Panc1 (cell line): ENCODE measurements around the gene TIMM22. TPM values are rescaled to one million over a fixed set of nuclear protein-coding genes. Genes with fewer than 3 reads are reported as not detected.

Experiments
- ATAC-seq: fragments of 200-7000 bp; cut with Tn5 transposase; 2 replicates; pipeline ENCODE4 v1.9.1; 2020; ENCODE audit warnings: mild to moderate bottlenecking, moderate library complexity
- BruUV-seq: library from RNA; stranded (reverse); fragments of 400-500 nt; replicated peaks from 2 replicates; lab custom pipeline; 2021; lab: Mats Ljungman, UMichigan
- CTCF ChIA-PET: fragments of 300-600 bp; sonication (Branson Sonifier 250); formaldehyde crosslinking; loops from one replicate; lab custom pipeline; 2022; ENCODE audit warnings: antibody characterized with exemption; lab: Charles Lee
- POLR2A ChIA-PET: fragments of 300-600 bp; sonication (Branson Sonifier 250); formaldehyde crosslinking; loops from one replicate; lab custom pipeline; 2022; ENCODE audit warnings: antibody characterized with exemption; lab: Charles Lee
- DNase-seq: peaks from one replicate; pipeline ENCODE4 v3.0.0-alpha.2; 2010; ENCODE audit warnings: low read depth, low spot score
- H3K27ac ChIP-seq: 2 replicates; pipeline ENCODE4 v1.5.1; 2011; ENCODE audit warnings: mild to moderate bottlenecking, low read length, inconsistent platforms
- H3K27me3 ChIP-seq: fragments of 200-500 bp; sonication (Bioruptor generic); 2 replicates; pipeline ENCODE4 v1.6.0; 2014; ENCODE audit warnings: low read length, inconsistent platforms; ENCODE audit not compliant: control insufficient read depth, insufficient read depth
- H3K36me3 ChIP-seq: fragments of 200-500 bp; sonication (Bioruptor generic); 2 replicates; pipeline ENCODE4 v1.5.1; 2014; ENCODE audit warnings: inconsistent platforms, mild to moderate bottlenecking, low read length, moderate library complexity; ENCODE audit not compliant: control insufficient read depth, insufficient read depth
- H3K4me1 ChIP-seq: 2 replicates; pipeline ENCODE4 v1.5.1; 2011; ENCODE audit warnings: inconsistent platforms, mild to moderate bottlenecking, low read length, moderate library complexity; ENCODE audit not compliant: control insufficient read depth, insufficient read depth
- H3K4me3 ChIP-seq, 2 experiments: 2 replicates each; pipeline ENCODE4 v1.5.1; 2011 to 2012; ENCODE audit warnings: low read depth in 2 of 2, low read length in 2 of 2, mild to moderate bottlenecking in 2 of 2, inconsistent platforms in 1 of 2, moderate library complexity in 1 of 2
- H3K9me3 ChIP-seq: fragments of 200-500 bp; sonication (Bioruptor generic); 2 replicates; pipeline ENCODE4 v1.5.1; 2014; ENCODE audit warnings: low read depth, mild to moderate bottlenecking, inconsistent platforms, low read length, moderate library complexity; ENCODE audit not compliant: control insufficient read depth, insufficient read depth
- CTCF ChIP-seq: fragments of 450-650 bp; IDR thresholded peaks from 2 replicates; pipeline ENCODE4 v1.5.1; 2017; ENCODE audit warnings: mild to moderate bottlenecking
- POLR2AphosphoS5 ChIP-seq: IDR thresholded peaks from 2 replicates; pipeline ENCODE4 v1.6.1; 2012; ENCODE audit warnings: mild to moderate bottlenecking, low read depth, low read length, moderate library complexity
- REST ChIP-seq, 2 experiments: IDR thresholded peaks; 2 replicates each; pipeline ENCODE4 v1.6.1; 2011 to 2012; ENCODE audit warnings: low read depth in 2 of 2, control low read depth in 1 of 2, low read length in 1 of 2, mild to moderate bottlenecking in 1 of 2, moderate library complexity in 1 of 2; ENCODE audit not compliant: insufficient read depth in 1 of 2
- SIN3A ChIP-seq: IDR thresholded peaks from 2 replicates; pipeline ENCODE4 v1.6.1; 2012; ENCODE audit warnings: low read depth, mild to moderate bottlenecking, low read length, moderate library complexity, borderline replicate concordance; ENCODE audit not compliant: insufficient read depth
- TCF7L2 ChIP-seq: IDR thresholded peaks from 2 replicates; pipeline ENCODE4 v1.6.1; 2011; ENCODE audit warnings: mild to moderate bottlenecking, low read depth, low read length, inconsistent platforms
- in situ Hi-C: cut with HindIII; loops from 2 replicates; pipeline ENCODE4 v1.10.0; 2016; ENCODE audit warnings: low sequenced_read_pairs, low pct_unique_long_range_greater_than_20kb
- intact Hi-C: fragments of 100-400 bp; cut with micrococcal nuclease; formaldehyde crosslinking; loops from one replicate; pipeline ENCODE4 v1.10.0; 2022; ENCODE audit not compliant: unreplicated experiment
- total RNA-seq: library from RNA; stranded (reverse); gene quantifications from one replicate; pipeline ENCODE4 v1.2.1, GENCODE V29; 2021; ENCODE audit not compliant: unreplicated experiment

TIMM22 gene
- total RNA-seq, 1 experiment from 2014 or later, result 10.2 TPM

- DNase-seq (no peak), ATAC-seq (no peak)
- BruUV-seq, result no TSS peak
- ChIA-PET CTCF (no interaction called here), POLR2A (no interaction called here)
- Histone ChIP-seq H3K9me3 (no peaks in the 10 kb centered on the region), H3K27ac (no peak overlapping the region), H3K4me3 (no peak overlapping the region), H3K36me3 (no peaks in the 10 kb centered on the region), H3K27me3 (no peaks in the 10 kb centered on the region), H3K4me1 (no peaks in the 10 kb centered on the region; the same call in 1 of the 2 replicates)
- in situ Hi-C loops, result no loop called here
- intact Hi-C loops, result no loop called here
- no peak for TF ChIP-seq REST (IDR thresholded peaks at IDR 0.05; ENCODE audit: insufficient read depth in 1 of 2, low read depth in 2 of 2, low read length in 1 of 2)
- no peak for TF ChIP-seq SIN3A
- no peak for TF ChIP-seq CTCF
- TF ChIP-seq POLR2AphosphoS5, result no peak
- TF ChIP-seq TCF7L2, result no peak
Observed at GRCh38 chr17:1011138-1011537, 14.2 kb downstream of the TIMM22 start.

- no TSS peak for BruUV-seq
- intact Hi-C loops, result no loop called here
- ATAC-seq, result no peak
Observed at GRCh38 chr17:1011760-1012735, 15.1 kb downstream of the TIMM22 start.

More at GRCh38 chr17:1011760-1012735, 15.1 kb downstream of the TIMM22 start:
- Histone ChIP-seq H3K36me3 (no peaks in the 10 kb centered on the region), H3K27ac (no peak overlapping the region), H3K4me1 (no peaks in the 10 kb centered on the region), H3K9me3 (no peaks in the 10 kb centered on the region), H3K4me3 (no peak overlapping the region), H3K27me3 (no peaks in the 10 kb centered on the region)
- TF ChIP-seq POLR2AphosphoS5, result no peak
- TF ChIP-seq TCF7L2, result no peak
- TF ChIP-seq CTCF, result no peak
- TF ChIP-seq REST (IDR thresholded peaks at IDR 0.05; ENCODE audit: insufficient read depth in 1 of 2, low read depth in 2 of 2, low read length in 1 of 2), result no peak
- no peak for TF ChIP-seq SIN3A
- DNase-seq, result no peak
- in situ Hi-C loops, result no loop called here
- POLR2A ChIA-PET, result no interaction called here
- CTCF ChIA-PET, result no interaction called here
